GM12872 (cell line): Measurements from ENCODE around the gene GALNT3.

Experiments used
- TF ChIP-seq, protein P1 (sequence below): IDR thresholded peaks from 3 replicates; pipeline ENCODE4 v1.5.1; 2011; ENCODE audit warnings: low read depth, mild to moderate bottlenecking, low read length, moderate library complexity; ENCODE audit not compliant: insufficient read depth

GALNT3 gene

DNA sequence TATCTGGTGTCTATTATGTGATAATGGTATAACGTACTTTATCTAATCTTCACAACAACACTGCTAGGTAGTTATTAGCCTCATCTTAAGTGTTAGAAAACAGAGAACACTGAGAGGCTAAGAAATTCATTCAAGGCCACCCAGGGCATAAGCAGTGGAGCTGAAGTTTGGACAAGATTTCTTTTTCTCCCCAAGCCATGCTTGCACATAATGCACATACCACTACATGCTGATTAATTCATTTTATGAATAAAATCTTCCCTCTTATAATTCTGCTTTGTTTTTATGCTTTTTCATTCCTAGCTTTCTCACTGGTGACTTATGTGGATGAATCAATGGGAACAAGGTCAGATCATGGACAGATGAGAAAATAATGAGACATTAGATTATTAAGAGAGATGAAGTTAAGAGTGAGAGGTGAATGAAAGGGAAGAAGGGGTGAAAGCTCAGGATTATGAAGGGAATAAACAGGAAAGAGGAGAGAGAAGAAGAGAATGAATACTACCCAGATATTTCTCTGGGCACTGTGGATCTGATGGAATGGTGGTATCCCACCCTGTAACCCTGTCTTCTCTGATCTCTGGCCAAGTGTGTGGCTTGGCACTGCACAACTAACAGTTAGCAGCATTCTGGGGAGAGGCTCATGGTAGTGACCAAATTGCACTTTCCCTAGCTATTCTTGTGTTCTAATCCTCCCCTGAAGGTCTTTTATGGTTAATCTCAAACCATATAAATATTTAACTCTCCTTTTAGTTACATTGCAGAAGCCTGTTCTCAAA is 17.7 kb upstream of the GALNT3 start:
- TF ChIP-seq, protein P1, sequence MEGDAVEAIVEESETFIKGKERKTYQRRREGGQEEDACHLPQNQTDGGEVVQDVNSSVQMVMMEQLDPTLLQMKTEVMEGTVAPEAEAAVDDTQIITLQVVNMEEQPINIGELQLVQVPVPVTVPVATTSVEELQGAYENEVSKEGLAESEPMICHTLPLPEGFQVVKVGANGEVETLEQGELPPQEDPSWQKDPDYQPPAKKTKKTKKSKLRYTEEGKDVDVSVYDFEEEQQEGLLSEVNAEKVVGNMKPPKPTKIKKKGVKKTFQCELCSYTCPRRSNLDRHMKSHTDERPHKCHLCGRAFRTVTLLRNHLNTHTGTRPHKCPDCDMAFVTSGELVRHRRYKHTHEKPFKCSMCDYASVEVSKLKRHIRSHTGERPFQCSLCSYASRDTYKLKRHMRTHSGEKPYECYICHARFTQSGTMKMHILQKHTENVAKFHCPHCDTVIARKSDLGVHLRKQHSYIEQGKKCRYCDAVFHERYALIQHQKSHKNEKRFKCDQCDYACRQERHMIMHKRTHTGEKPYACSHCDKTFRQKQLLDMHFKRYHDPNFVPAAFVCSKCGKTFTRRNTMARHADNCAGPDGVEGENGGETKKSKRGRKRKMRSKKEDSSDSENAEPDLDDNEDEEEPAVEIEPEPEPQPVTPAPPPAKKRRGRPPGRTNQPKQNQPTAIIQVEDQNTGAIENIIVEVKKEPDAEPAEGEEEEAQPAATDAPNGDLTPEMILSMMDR: no peak

DNA sequence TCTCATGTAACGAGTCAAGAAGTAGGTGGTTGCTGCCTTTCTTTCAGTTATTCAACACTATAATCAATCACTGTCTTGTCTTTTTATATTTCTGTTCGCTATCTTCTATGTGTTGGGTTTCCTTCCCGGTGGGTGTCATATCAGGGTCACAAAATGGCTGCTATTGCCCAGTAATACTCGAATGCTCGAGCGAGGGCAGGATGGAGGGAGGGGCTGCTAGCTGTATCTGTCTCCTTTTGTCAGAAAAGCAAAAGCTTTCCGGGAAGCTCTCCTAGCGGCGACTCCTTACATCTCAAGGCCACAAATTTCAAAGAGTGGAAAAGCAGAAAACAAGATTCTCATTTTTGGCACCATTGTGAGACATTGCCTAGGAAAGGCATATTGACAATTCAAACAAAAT is 16.4 kb upstream of the GALNT3 start:
- TF ChIP-seq, protein P1: no peak

- TF ChIP-seq, protein P1: no peak
Measured at GRCh38 chr2:165804719-165805118, 10.7 kb upstream of the GALNT3 start.

DNA sequence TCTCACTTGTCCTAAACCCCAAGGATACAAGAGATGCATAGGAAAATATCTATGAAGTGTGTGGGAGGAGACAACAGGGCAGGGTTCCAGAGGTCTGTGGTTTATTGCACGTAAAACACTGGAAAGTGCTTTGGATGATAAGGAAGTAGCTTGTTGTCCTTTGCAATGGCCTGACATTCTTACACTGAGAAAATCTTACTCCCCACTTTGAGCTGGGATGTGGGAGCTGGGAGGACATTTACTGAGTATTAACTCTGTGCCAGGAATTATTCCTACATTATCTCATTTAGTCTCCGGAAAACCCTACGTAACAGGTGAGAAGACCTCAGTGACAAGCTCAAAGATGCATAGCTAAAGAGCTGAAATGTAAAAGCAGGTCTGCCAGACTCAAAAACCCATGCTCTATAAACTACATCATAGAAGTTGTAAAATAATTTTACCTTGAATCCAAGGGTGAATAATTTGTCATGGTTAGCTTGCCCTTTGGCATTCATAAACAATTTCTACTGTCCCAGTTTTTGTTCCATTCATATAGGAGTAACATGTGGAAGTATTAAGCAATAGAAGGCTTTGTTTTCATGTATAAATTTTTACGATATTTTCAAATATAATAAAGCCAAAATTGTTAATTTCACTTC is 9.2 kb upstream of the GALNT3 start:
- TF ChIP-seq, protein P1: no peak

- TF ChIP-seq, protein P1: no peak
Measured at GRCh38 chr2:165801176-165801575, 7.1 kb upstream of the GALNT3 start.

DNA sequence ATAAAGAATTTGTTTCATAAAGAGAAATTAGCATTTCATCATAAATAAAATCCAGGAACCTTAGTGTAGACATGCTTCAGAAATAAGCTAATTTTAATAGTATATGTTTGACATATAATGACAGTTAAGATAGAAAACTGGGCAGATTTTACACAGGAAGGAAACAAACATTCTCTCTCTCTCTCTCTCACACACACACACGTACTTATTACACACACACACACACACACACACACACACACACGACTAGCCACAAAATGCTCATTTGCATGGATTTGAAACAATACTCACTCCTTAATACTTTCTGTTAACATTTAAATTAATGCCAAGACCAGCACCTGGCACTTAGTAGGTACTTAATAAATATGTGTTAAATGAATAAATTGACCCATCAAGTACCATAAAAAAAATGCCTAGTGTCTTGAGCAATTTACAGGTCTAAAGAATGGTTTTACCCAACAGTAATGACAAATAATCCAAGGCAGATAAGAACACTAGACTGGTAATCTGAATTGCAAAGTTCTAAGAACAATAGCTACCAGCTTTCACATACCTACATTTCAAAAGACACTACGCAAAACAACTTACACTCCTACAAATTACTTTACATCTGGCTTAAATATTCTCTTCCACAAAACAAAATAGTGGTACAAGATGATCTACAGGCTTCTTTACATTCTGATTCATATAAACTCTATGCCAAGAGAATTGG is 2.9 kb upstream of the GALNT3 start:
- TF ChIP-seq, protein P1: no peak

GRCh38 chr2:165796129-165796528 is 2.1 kb upstream of the GALNT3 start:
- TF ChIP-seq, protein P1: no peak
